ENCODE results near the gene EXOC4. TPM values are rescaled to one million over a fixed set of nuclear protein-coding genes. Genes with fewer than 3 reads are reported as not detected.
A peak's percentile ranks its signal among the peaks of the same experiment; 100 is the strongest.

The EXOC4 gene
- total and polyA plus RNA-seq, 2 experiments from 2014 or later: 23.9 to 51.7 TPM

DNA sequence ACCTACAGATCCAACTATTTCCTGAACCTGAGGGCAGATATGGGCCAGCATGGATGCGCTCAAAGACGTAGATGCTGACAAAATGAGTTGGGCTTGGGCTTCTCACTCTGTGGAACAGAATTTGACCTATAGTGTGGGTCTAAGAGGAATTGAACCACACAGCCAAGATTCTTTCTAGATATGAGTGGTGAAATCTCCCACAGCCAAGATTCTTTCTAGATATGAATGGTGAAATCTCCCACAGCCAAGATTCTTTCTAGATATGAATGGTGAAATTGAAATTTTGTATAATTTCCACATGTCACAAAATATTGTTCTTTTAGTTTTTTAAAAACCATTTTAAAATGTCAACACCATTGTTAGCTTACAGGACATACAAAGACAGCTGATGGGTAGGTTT lies 658.8 kb downstream of the EXOC4 start:
- H3K36me3 ChIP-seq (ENCODE audit: low read depth): no peaks in the 10 kb centered on the region
- no peaks in the 10 kb centered on the region; the same call in 1 of the 2 replicates for H3K9me2 ChIP-seq (ENCODE audit: insufficient read depth)
- no peak overlapping the region for H3K9ac ChIP-seq
- no peaks in the 10 kb centered on the region for H4K20me1 ChIP-seq (ENCODE audit: insufficient read depth)
- in situ Hi-C loops (cut with MboI): no loop called here
- no peak overlapping the region for H3K4me3 ChIP-seq
- no peaks in the 10 kb centered on the region for H3K9me3 ChIP-seq (ENCODE audit: low read depth)
- H3K4me1 ChIP-seq (ENCODE audit: insufficient read depth): peaks cover 7% of the 10 kb centered on the region
- no peak overlapping the region for H3K27ac ChIP-seq
- 98 to 100% methylated on average over 2 of the region's 2 CpGs for WGBS, 2 experiments (ENCODE audit: low coverage in 1 of 2, low lambda C conversion rate in 2 of 2, missing lambda C conversion rate in 2 of 2)
- TF ChIP-seq EZH2phosphoT487 (IDR thresholded peaks at IDR 0.05; ENCODE audit: insufficient read depth, low read depth) (no peak), EZH2 (IDR thresholded peaks at IDR 0.05; ENCODE audit: insufficient read depth, poor library complexity, severe bottlenecking) (no peak)
- peaks cover 17% of the 10 kb centered on the region; the same call in 1 of the 2 replicates for H3F3A ChIP-seq (ENCODE audit: insufficient read depth)
- no peak for DNase-seq
- H3K79me2 ChIP-seq (ENCODE audit: insufficient read depth): no peaks in the 10 kb centered on the region
- H2AFZ ChIP-seq: no peak overlapping the region
- H3K27me3 ChIP-seq (replicated peaks; ENCODE audit: insufficient read depth): no peaks in the 10 kb centered on the region
- H3K4me2 ChIP-seq (ENCODE audit: unreplicated experiment): no peak overlapping the region

DNA sequence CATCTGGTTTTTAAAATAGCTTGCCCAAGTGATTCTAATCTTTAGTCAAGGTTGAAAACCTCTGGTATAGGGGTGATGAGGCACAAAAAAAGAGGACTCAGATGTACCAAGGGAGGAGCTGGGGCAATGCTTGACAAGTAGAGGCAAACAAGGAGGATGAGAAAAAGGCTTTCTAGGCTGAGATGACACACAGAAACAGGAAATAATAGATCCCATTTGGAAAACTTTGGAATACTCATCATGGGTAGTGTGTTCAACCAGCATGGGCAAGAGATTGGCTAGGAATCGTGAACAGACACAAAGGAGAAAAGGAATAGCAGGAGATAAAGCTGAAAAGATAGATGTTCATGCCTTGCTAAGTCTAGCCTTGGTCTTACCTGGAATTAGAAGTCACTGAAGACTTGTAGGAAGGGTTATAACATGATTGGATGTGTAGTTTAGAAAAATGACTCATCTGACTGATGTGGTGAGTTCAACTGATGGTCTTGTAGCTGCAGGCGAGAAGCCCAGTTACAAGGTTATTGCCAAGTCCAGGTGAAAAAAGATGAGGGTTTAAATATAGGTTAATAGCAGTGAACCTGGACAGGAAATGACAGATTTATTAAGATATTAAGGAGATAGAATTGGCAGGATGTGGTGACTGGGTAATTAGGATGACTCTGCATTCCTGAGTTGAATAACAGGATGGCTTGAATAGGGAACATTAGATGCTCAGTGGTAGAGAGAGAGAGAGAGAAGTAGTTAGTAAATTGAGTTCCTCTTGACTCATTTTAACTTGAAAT lies 660.2 kb downstream of the EXOC4 start:
- Histone ChIP-seq H4K20me1 (ENCODE audit: insufficient read depth) (no peaks in the 10 kb centered on the region), H3F3A (ENCODE audit: insufficient read depth) (peaks cover 17% of the 10 kb centered on the region; the same call in 1 of the 2 replicates), H3K79me2 (ENCODE audit: insufficient read depth) (no peaks in the 10 kb centered on the region), H3K27me3 (replicated peaks; ENCODE audit: insufficient read depth) (no peaks in the 10 kb centered on the region), H3K9me3 (ENCODE audit: low read depth) (no peaks in the 10 kb centered on the region), H3K4me2 (ENCODE audit: unreplicated experiment) (no peak overlapping the region), H3K4me3 (no peak overlapping the region), H3K9me2 (ENCODE audit: insufficient read depth) (no peaks in the 10 kb centered on the region; the same call in 1 of the 2 replicates), H3K27ac (no peak overlapping the region), H3K9ac (no peak overlapping the region), H3K36me3 (ENCODE audit: low read depth) (no peaks in the 10 kb centered on the region), H2AFZ (no peak overlapping the region), H3K4me1 (ENCODE audit: insufficient read depth) (peaks cover 7% of the 10 kb centered on the region)
- DNase-seq: peak; percentile 53
- 85 to 86% methylated on average over 2 of the region's 2 CpGs for WGBS, 2 experiments (ENCODE audit: low coverage in 1 of 2, low lambda C conversion rate in 2 of 2, missing lambda C conversion rate in 2 of 2)
- in situ Hi-C loops (cut with MboI): no loop called here
- no peak for TF ChIP-seq EZH2 (IDR thresholded peaks at IDR 0.05; ENCODE audit: insufficient read depth, poor library complexity, severe bottlenecking)
- TF ChIP-seq EZH2phosphoT487 (IDR thresholded peaks at IDR 0.05; ENCODE audit: insufficient read depth, low read depth): 0 out of 2 replicates have a peak, but pooled peaks have one; percentile 42

DNA sequence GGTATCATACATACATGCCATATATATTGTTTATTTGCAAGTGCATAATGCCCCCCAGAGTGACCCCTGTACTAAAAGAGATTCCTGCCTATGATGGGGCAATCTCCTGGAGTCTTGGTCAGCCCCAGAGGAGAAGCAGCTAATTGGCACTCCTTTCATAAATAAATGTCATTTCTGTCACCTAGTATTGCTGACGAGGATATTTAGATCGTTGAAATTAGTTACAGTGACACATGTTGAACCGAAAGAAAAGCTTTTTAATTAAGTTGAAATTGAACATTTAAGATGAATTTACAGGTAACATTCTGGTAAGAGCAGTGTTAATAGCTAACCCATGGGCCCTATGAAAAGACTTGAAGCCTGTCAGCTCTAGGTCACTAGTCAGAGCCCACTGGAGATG lies 663.7 kb downstream of the EXOC4 start:
- peaks cover 2% of the 10 kb centered on the region for H3K9me3 ChIP-seq (ENCODE audit: low read depth)
- H3K36me3 ChIP-seq (ENCODE audit: low read depth): peaks cover 12% of the 10 kb centered on the region; the same call in 1 of the 2 replicates
- in situ Hi-C loops (cut with MboI): no loop called here
- DNase-seq: no peak
- no peaks in the 10 kb centered on the region for H3K27me3 ChIP-seq (replicated peaks; ENCODE audit: insufficient read depth)
- H4K20me1 ChIP-seq (ENCODE audit: insufficient read depth): no peaks in the 10 kb centered on the region
- no peak overlapping the region for H3K9ac ChIP-seq
- H2AFZ ChIP-seq: no peak overlapping the region
- no peaks in the 10 kb centered on the region; the same call in 1 of the 2 replicates for H3K9me2 ChIP-seq (ENCODE audit: insufficient read depth)
- no peak overlapping the region for H3K4me3 ChIP-seq
- H3K4me2 ChIP-seq (ENCODE audit: unreplicated experiment): no peak overlapping the region
- no peaks in the 10 kb centered on the region for H3K79me2 ChIP-seq (ENCODE audit: insufficient read depth)
- WGBS, 2 experiments (ENCODE audit: low coverage in 1 of 2, low lambda C conversion rate in 2 of 2, missing lambda C conversion rate in 2 of 2): 98 to 100% methylated on average over 3 of the region's 3 CpGs
- no peak overlapping the region for H3K27ac ChIP-seq
- TF ChIP-seq EZH2 (IDR thresholded peaks at IDR 0.05; ENCODE audit: insufficient read depth, poor library complexity, severe bottlenecking): no peak
- TF ChIP-seq EZH2phosphoT487 (IDR thresholded peaks at IDR 0.05; ENCODE audit: insufficient read depth, low read depth): no peak
- H3K4me1 ChIP-seq (ENCODE audit: insufficient read depth): peaks cover 7% of the 10 kb centered on the region
- H3F3A ChIP-seq (ENCODE audit: insufficient read depth): peaks cover 17% of the 10 kb centered on the region; the same call in 1 of the 2 replicates

DNA sequence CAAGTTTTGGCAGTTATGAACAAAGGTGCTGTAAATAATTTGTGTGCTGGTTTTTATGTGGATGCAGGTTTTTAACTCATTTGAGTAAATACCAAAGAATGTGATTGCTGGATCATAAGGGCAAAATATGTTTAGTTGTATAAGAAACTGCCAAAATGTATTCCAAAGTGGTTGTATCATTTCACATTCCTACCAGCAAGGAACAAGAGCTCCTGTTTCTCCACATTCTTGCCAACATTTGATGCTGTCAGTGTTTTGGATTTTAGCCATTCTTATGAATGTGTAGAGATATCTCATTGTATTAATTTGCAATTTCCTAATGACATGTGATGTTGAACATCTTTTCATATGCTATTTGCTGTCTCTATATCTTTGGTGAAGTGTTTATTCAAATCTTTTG lies 666.9 kb downstream of the EXOC4 start:
- H3K9me2 ChIP-seq (ENCODE audit: insufficient read depth): no peaks in the 10 kb centered on the region
- H3K9ac ChIP-seq: no peak overlapping the region
- no peak for DNase-seq
- in situ Hi-C loops (cut with MboI): no loop called here
- TF ChIP-seq EZH2 (IDR thresholded peaks at IDR 0.05; ENCODE audit: insufficient read depth, poor library complexity, severe bottlenecking) (no peak), EZH2phosphoT487 (IDR thresholded peaks at IDR 0.05; ENCODE audit: insufficient read depth, low read depth) (no peak)
- no peak overlapping the region for H3K27ac ChIP-seq
- H2AFZ ChIP-seq: no peak overlapping the region
- H3K4me1 ChIP-seq (ENCODE audit: insufficient read depth): no peaks in the 10 kb centered on the region
- H3K4me2 ChIP-seq (ENCODE audit: unreplicated experiment): no peak overlapping the region
- no peaks in the 10 kb centered on the region for H3K27me3 ChIP-seq (replicated peaks; ENCODE audit: insufficient read depth)
- H4K20me1 ChIP-seq (ENCODE audit: insufficient read depth): no peaks in the 10 kb centered on the region
- H3K4me3 ChIP-seq: no peak overlapping the region
- H3K9me3 ChIP-seq (ENCODE audit: low read depth): peaks cover 3% of the 10 kb centered on the region
- H3K36me3 ChIP-seq (ENCODE audit: low read depth): peaks cover 12% of the 10 kb centered on the region; the same call in 1 of the 2 replicates
- no peaks in the 10 kb centered on the region for H3K79me2 ChIP-seq (ENCODE audit: insufficient read depth)
- H3F3A ChIP-seq (ENCODE audit: insufficient read depth): no peaks in the 10 kb centered on the region
